ENCODE results near the gene TEKT2.

The TEKT2 gene

DNA sequence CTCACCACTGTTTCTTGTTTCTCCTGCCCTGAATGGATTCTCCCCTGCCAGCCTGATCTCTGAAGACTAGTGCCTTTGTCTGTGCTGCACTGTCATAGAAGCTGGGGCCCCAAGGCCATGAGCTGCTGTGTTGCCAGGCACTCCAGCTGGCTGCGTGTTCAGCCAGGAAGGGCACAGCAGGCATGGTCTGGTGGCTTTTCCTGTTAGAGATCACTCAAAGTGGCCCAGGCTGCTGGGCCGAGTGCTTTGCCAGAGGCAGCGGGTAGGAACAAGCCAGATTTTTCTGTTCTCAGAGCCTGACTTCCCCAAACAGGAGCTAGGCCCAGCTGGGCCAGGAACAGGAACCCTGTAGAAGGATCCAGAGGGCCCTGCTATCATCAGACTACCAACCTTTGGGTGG is 10.0 kb downstream of the TEKT2 start:
- Histone ChIP-seq H3K4me2 (ENCODE audit: low read length) (no peak overlapping the region), H4K20me1 (ENCODE audit: control insufficient read depth, insufficient read depth, low read depth, low read length) (no peaks in the 10 kb centered on the region), H3K79me2 (ENCODE audit: control insufficient read depth, low read length) (peaks cover 24% of the 10 kb centered on the region), H3K4me3 (ENCODE audit: low read length) (no peak overlapping the region), H3K27me3 (ENCODE audit: control insufficient read depth, low read length) (no peaks in the 10 kb centered on the region), H3K36me3 (ENCODE audit: control insufficient read depth, low read length) (peaks cover 61% of the 10 kb centered on the region), H3K9me3 (ENCODE audit: control insufficient read depth, insufficient read depth, low read length) (no peaks in the 10 kb centered on the region), H3K27ac (ENCODE audit: low read depth, low read length) (no peak overlapping the region), H3F3A (ENCODE audit: control insufficient read depth, insufficient read depth) (peaks cover 11% of the 10 kb centered on the region), H3K9me2 (replicated peaks; ENCODE audit: control insufficient read depth, low read length) (no peaks in the 10 kb centered on the region), H3K4me1 (ENCODE audit: control insufficient read depth, low read length) (peaks cover 9% of the 10 kb centered on the region)
- TF ChIP-seq EZH2phosphoT487 (IDR thresholded peaks at IDR 0.05; ENCODE audit: borderline replicate concordance, low read length) = no peak
- TF ChIP-seq CTCF (IDR thresholded peaks at IDR 0.05; ENCODE audit: low read depth, low read length, poor library complexity, severe bottlenecking) = no peak

- peaks cover 56% of the 10 kb centered on the region for H3K36me3 ChIP-seq (ENCODE audit: control insufficient read depth, low read length)
- no peaks in the 10 kb centered on the region for H3K9me3 ChIP-seq (ENCODE audit: control insufficient read depth, insufficient read depth, low read length)
- H4K20me1 ChIP-seq (ENCODE audit: control insufficient read depth, insufficient read depth, low read depth, low read length) = no peaks in the 10 kb centered on the region
- peaks cover 17% of the 10 kb centered on the region for H3K79me2 ChIP-seq (ENCODE audit: control insufficient read depth, low read length)
- H3K27me3 ChIP-seq (ENCODE audit: control insufficient read depth, low read length) = no peaks in the 10 kb centered on the region
- H3K4me1 ChIP-seq (ENCODE audit: control insufficient read depth, low read length) = peaks cover 8% of the 10 kb centered on the region
- no peak overlapping the region for H3K27ac ChIP-seq (ENCODE audit: low read depth, low read length)
- no peak overlapping the region for H3K4me2 ChIP-seq (ENCODE audit: low read length)
- peaks cover 11% of the 10 kb centered on the region for H3F3A ChIP-seq (ENCODE audit: control insufficient read depth, insufficient read depth)
- TF ChIP-seq EZH2phosphoT487 (IDR thresholded peaks at IDR 0.05; ENCODE audit: borderline replicate concordance, low read length) (no peak), CTCF (IDR thresholded peaks at IDR 0.05; ENCODE audit: low read depth, low read length, poor library complexity, severe bottlenecking) (no peak)
- no peaks in the 10 kb centered on the region for H3K9me2 ChIP-seq (replicated peaks; ENCODE audit: control insufficient read depth, low read length)
- H3K4me3 ChIP-seq (ENCODE audit: low read length) = no peak overlapping the region
Measured at GRCh38 chr1:36094621-36095061, 10.7 kb downstream of the TEKT2 start.

- no peak for TF ChIP-seq EZH2phosphoT487 (IDR thresholded peaks at IDR 0.05; ENCODE audit: borderline replicate concordance, low read length)
- no peak for TF ChIP-seq CTCF (IDR thresholded peaks at IDR 0.05; ENCODE audit: low read depth, low read length, poor library complexity, severe bottlenecking)
- no peaks in the 10 kb centered on the region for H4K20me1 ChIP-seq (ENCODE audit: control insufficient read depth, insufficient read depth, low read depth, low read length)
- no peak overlapping the region for H3K27ac ChIP-seq (ENCODE audit: low read depth, low read length)
- H3K36me3 ChIP-seq (ENCODE audit: control insufficient read depth, low read length) = peaks cover 55% of the 10 kb centered on the region
- no peaks in the 10 kb centered on the region for H3K9me2 ChIP-seq (replicated peaks; ENCODE audit: control insufficient read depth, low read length)
- no peak overlapping the region for H3K4me3 ChIP-seq (ENCODE audit: low read length)
- no peak overlapping the region for H3K4me2 ChIP-seq (ENCODE audit: low read length)
- no peaks in the 10 kb centered on the region for H3K9me3 ChIP-seq (ENCODE audit: control insufficient read depth, insufficient read depth, low read length)
- H3F3A ChIP-seq (ENCODE audit: control insufficient read depth, insufficient read depth) = peaks cover 11% of the 10 kb centered on the region
- no peaks in the 10 kb centered on the region for H3K27me3 ChIP-seq (ENCODE audit: control insufficient read depth, low read length)
- H3K79me2 ChIP-seq (ENCODE audit: control insufficient read depth, low read length) = peaks cover 7% of the 10 kb centered on the region
- H3K4me1 ChIP-seq (ENCODE audit: control insufficient read depth, low read length) = peaks cover 4% of the 10 kb centered on the region
Measured at GRCh38 chr1:36095760-36096405, 12.0 kb downstream of the TEKT2 start.
